Effector CD4-positive, alpha-beta T cell (primary cell): Measurements from ENCODE around the gene PCSK2.

ENCODE experiments used
- DNase-seq: peaks from one replicate; pipeline ENCODE4 v3.0.0-alpha.2; 2020

The PCSK2 gene

DNA sequence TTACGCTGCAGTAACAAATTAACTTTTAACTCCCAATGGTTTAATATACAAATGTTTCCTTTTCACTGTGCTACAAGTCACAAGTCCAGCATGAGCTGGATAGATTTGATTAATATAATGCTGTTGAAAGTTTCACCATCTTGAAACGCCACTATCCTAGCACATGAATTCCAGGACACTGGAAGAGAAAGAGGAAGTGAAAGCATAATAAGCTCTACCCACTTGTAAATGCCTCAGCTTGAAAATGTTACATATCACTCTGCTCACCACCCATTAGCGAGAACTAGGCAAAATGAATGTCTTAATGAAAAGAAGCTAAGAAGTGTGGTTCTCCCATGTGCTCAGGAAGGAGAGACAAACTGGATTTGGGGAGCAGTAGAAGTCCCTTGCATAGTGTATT is 46.9 kb downstream of the PCSK2 start:
- DNase-seq: no peak

DNA sequence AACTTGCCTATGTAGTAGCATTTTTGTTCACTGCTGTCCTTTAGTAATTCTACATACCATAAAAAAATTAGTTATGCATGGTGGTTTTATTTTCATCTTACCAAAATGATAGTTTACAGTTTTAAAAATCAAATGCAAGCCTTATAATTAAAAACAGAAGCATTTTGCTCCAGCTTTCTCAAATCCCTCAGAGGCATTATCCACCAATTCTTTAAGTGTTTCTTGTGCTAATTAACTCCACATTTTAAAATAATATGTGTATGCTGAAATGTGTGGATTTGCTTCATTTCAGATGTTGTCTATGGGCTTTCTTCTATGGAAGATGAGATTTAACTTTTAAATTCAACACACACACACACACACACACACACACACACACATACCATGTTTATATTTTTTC is 49.3 kb downstream of the PCSK2 start:
- no peak for DNase-seq

DNA sequence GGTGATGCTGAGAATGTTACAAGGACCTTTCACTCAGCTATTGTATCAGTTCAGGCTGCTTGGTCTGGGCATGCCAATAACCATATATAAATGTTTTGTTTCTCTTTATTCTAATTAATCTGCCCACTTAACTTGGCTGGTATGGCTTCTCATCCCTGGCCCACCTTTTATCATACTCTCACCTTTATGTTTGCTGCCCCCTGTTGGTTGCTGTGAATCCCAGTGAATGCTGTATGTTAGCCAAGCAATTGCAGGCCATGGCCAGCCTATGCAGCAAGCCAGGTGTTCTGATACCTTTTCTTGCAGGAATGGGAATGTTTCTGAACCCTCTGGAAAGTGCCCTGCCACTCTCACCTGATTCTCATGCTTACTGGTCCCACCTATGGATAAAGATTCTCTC is 54.6 kb downstream of the PCSK2 start:
- DNase-seq: no peak

DNA sequence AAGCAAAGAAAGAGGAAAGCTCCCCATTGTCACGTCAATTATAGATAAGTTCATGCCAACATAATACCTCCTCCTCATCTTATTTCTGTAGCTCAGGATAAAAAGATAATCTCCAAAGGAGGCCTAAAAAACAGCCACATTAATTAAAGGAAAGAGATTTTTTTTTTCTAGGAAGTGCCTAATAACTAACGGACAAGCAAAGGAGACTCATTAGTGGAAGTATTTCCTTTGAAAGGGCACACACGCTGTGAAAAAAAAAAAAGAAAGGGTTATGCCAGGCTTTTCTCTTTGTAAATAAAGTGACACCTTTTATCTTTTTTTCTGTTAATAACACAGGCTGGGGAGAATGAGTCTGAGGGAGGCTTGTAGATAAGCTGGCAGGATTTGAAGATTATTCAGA is 55.7 kb downstream of the PCSK2 start:
- no peak for DNase-seq

DNA sequence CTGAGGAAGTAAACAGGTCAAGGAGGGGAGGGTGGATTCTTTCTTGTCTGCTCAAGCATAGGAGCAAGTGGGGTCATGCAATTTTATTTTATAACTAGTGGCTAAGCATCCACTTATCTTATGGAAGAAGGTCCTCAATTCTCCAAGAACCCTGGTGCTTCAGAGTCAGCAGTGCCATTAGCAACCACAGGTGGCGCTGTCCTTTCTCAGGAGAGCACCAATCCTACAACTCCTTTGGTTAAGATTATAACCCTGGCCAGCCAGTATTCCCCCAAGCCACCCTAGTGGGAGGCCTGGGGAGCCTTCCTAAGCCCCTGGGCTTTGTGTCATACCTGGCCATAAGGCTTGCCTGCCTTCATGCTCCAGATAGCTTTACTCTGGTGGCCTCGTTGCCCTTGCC is 60.7 kb downstream of the PCSK2 start:
- no peak for DNase-seq

DNA sequence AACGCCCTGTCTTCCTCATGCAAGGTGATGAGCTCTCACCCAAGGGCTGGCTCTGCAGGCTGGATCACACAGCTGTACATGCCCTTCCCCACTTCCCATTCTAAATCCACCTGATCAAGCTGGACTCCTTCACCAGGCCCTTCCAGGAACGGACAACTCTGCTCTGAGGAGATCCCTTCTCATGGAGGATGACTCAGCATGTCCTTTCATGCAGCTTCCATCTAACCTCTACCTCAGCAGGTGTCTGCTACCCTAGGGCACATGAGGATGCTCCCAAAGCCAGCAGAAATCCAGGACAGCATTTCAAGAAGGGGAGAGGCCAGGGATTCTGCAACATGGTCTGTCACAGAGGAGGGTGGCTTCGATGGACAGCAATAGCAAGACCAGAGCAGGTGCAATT is 61.2 kb downstream of the PCSK2 start:
- no peak for DNase-seq

DNA sequence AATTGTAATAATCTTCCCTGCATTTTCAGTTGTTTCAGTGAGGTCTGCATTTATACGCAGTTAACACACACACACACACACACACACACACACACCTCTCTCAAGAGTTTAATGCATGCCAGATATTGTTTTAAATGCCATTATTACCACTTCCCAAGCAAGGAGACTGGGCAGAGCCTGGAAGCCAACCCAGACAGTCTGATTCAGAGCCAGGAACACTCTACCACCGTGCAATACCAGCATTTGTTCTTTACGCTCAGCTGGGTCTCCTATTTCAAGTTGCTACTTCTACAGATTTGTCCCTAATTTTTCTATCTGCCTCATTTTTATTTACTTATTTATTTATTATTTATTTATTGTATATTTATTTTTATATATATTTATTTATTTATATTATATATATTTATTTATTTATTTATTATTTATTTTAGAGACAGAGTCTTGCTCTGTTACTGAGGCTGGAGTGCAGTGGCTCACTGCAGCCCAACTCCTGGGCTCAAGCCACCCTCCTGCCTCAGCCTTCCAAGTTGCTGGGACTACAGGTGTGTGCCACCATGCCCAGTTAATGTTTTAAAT is 68.4 kb downstream of the PCSK2 start:
- DNase-seq: no peak

DNA sequence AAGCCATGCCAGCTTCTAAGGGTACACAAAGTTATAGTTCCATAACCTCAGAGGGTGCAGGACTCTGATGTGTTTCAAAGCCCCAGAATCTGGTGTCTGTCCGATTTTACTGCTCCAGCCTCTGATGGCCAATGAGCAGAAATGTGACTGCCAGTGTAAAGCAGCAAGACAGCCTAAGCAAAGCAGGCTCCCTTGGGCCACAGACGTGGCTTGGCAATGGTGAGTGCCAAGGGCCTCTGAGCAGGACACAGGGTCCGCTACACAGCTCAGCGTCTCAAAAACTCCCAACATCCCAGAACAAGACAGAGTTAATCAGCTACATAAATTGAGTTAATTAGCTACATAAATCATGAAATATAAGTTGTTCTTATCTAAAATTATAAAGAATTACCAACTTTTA is 69.2 kb downstream of the PCSK2 start:
- DNase-seq: no peak

DNA sequence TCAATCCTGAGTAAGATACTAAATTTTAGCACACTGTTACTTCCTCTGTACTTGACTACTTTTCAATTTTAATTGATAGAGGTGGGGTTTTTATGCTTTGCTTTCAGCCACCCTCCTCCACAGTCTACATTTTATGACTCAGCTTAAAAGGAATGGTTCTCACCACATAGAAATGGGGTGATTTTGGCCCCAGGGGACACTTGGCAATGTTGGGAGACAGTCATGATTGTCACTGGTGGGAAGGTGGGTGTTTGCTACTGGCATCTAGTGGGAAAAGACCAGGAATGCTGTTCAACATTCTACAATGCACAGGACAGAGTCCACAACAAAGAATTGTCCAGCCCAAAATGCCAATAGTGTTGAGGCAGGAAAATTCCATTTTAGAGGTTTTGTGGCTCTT is 71.3 kb downstream of the PCSK2 start:
- DNase-seq: no peak

DNA sequence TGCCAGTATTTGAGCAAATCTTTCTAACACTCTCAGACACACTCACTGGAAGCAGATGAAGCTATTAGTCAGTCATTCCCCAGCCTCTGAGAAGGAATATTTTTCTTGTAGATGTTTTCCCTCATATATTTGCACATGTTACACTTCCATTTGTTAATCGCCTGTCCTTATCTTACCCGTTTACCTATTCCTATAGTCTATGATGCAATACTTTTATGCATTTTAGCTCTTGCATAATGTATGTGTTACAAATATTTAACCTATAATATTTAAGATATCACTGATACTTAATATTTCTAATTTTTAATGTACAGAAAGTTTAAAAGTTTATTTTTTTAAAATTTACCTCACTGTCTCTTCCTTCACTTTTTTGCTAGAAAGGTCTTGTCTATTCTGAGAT is 71.9 kb downstream of the PCSK2 start:
- DNase-seq: no peak

DNA sequence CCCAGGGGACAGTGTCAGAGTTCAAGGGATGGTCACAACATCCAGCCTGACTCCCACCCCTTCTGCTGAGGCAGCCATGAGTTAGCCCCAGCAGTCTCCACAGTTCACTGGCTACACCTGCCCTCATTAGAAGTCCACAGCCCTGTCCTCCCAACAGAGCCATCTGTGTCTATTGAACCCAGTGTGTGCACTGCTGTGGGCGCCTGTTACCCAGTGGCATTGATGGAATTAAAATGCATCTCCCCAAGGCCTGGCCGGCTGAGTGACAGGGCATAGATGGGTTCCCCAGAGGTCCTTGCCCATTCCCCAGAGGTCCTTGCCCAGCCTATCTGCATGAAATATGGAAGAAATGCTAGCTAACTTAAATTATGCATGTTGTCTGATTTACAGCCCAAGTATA is 73.3 kb downstream of the PCSK2 start:
- DNase-seq: no peak

DNA sequence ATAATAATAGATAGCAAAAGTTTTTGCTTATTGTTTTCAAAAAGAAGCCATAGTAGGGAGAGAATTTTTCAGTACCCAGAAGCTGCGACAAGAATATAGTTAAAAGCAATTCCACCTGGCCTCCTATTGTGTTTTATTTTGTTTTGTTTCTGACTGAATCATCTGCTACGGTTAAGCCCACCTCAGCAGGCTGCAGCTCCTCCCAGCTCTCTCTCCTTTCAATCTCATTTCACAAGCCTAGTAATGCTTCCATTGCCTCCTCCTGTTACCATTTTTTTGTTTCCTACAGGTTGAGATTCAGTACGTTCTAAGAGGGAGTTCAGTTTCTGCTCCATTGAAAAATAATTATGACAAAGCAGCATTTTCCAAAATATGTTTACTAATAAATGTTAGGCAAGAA is 77.9 kb downstream of the PCSK2 start:
- no peak for DNase-seq

DNA sequence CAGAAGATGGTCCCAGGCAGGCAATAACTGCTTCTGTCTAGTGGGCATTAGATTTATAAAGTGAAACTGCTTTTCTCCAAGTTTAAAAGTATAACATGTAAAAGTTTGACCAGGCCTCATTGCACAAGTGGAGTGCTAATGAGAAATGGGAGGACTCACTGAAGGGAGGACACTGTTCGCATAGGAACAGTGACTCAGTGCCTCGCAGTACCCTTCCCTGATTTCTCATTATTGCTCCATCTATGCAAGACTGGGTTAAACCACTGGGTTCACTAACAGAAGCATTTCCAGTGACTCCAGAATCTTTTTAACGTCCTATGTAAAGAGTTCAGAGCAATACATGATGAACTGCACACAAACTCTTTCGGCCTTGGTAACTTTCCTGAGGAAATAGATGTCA is 79.6 kb downstream of the PCSK2 start:
- no peak for DNase-seq

DNA sequence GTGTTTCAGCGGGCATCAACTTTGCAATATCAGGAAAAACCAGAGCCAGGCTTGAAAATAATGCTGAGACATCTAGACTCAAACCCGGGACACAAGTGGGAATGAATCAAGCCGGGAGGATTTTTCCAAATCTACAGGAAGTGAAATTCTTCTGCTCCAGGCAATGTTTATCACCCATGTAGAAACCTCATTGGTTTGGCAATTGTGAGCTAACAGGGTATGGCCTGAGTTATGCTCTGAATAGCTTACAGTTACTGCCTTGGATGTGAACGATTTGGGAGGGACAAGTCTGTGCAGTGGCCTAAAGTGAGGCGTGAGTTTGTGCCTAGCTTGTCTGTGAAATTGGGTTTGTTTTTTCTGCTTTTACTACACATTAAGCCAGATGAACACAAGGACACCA is 87.4 kb downstream of the PCSK2 start:
- no peak for DNase-seq

DNA sequence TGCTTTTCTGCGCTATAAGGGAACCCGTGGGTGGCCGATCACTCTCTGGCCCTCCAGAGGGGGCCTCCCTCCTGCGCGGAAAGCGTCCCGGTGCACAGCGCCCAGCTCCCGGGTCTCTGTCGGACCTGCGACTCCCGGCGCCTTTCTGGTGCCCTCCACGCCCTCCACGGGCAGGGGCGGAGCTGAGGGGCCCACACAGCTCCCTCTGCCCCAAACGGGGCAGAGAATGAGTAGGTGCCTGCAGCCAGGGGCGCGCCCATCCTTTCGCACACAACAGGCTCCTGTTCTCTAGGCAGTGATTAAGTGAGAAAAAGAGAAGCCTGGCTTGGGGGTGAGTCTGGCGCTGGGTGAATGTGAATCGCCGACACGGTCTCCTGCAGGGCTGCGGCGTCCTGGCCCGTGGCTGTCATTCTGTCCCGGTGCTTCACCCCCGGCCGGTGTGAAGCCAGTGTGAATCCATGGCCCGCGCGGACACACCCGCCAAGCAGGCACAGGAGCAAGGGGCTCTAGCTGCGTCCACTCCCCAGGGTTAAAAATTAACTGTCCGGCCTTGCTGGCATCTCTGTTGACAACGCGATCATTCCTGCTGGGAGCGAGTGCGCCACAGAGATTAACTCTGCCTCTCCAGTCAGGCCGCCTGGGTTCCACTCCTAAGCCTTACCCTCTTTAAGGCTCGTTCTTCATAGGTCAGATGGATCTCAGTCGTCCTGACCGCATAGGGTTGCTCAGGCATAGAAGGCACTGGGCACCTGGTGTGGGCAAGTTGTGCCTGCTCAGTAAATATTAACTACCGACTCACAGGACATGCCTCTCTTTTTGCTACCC is 88.8 kb downstream of the PCSK2 start:
- DNase-seq: no peak

DNA sequence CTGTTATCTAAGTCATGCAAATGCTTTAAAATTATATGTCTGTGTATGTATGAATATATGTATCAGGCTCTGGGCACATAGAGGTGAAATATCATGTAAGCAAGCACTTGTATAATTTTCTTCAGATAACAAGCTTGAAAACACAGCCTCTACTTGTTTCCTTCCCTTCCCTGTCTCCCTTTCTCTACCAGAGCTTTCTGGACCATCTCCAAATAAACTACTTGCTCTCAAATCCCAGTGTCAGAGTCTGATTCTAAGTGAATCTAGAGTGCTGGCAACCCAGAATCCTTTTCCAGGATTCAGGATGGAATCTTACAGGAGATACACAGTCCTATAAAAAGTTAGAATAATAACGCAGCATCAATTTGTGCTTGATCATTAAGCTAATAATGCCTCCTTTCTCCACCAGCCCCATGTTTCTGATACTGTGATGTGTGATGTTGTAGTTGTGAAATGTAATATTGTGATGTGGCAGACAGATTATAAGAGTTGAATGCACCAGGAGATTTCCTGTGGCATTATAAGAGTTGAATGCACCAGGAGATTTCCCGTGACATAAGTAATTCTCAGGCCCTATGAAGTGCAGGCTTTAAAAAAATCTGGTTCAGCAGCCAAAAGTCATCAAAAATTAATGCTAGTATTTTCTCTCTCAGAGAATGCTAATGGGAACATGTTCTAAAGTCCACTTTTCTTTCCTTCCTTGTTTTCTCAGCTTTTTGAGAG is 89.6 kb downstream of the PCSK2 start:
- DNase-seq: no peak

DNA sequence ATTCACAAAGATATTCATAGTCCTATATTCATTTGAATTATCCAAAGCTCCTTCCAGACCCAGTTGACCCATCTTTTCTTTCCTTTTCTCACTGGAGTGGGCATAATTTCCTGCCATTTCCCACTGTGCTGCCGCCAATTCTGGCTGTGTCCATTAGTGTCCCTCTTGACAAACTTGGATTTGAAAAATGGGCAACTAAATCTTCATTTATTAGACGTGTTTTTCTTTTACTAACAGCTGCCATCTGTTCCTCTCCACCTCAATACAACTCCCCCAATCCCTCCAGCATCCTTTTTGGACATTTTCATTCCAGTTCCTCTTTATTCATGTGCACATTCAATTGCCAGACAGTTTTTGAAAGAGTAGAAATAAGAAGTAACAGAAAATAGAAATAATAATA is 90.5 kb downstream of the PCSK2 start:
- no peak for DNase-seq

DNA sequence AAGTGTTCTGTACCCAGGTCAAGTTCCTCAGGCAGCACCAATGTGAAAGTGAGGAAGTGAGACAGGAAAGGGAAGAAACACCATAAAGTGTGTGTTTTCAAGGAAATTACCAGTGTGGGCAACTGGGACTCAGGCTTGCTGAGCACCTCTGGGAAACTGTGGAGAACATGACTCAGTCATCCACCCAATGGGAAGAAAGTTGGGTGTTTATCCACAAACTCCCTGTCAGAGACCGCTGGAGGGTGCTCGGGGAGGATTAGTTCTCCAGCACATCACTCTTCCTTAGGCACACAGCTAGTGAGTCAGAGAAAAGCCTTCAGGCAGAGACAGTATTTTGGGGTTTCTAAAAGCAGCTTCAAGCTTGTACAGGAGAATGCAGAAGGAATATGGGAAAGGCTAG is 93.6 kb downstream of the PCSK2 start:
- DNase-seq: no peak

DNA sequence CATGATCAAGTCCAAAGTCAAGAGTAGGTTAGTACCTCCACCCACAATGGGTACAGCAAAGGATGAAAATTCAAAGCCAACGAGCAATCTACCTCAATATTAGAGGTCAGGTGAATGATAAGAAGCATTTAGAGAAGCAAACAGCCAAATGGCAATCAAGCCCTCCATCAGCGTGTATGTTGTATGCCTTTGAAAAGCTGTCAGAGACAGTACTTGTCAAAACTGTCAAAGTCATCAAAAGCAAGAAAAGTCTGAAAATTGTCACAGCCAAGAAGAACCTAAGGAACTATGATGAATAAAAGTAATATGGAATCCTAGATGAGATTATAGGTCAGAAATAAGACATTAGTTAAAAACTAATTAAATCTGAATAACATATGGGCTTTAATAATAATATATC is 99.3 kb downstream of the PCSK2 start:
- DNase-seq: no peak

DNA sequence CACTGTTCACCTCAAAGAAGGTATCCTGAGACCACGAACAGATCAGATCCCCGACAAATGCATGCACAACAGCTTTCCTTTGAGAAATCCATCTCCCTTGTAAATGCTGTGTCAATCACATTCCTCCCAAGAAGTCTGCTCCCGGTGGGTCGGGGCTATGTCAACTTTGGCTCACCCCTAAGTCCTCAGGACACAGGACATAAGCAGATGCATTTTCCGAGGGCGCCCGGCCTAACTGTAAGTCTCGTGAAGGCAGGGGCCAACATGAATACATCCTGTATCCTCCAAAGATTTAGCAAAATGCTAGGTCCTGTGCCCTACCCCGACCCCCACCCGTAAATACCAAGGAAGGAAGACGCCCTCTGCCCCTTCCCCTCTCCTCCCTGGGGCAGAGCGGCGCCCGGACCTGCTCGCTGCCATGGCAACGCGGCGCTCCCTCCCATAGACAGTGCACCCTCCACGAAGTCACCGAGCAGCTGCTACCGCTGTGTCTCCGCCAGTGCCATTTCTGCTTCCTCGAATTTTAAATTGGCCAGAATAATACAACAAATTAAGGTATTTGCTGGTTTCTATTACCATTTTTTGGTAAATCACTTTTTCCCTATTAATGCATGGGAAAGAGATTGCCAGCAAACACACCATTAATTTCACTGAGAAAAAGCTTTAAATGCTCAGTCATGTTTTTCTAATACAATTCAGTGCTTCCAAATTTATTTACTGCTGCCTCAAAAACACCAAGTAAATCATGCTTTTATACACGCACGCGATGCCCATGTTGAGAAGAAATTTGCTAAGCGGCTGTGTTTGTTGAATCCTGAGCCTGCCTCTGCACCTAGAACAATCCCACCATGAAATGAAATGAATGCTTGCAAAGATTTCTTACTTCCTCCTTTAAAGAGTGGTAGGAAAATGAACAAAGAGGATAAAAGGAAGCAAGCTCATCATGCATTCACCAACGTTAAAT is 100.6 kb downstream of the PCSK2 start:
- DNase-seq: no peak

DNA sequence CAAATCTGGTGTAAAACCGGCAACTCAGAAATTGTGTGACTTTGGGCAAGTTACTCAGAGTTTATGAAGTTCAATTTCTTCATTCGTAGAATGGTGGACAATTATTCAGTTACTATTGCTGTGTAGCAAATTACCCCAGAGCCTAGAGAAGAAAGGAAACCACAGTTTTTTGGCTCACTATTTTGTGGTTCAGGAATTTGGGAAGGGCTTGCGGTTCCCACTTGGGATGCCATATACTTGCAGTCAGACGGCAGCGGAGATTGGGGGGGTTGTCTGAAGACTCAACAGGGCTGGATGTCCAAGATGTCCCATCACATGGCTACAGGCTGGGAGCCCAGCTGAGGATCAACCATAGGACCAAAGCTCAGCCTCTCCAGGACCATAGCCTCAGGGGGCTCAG is 108.1 kb downstream of the PCSK2 start:
- DNase-seq: no peak

DNA sequence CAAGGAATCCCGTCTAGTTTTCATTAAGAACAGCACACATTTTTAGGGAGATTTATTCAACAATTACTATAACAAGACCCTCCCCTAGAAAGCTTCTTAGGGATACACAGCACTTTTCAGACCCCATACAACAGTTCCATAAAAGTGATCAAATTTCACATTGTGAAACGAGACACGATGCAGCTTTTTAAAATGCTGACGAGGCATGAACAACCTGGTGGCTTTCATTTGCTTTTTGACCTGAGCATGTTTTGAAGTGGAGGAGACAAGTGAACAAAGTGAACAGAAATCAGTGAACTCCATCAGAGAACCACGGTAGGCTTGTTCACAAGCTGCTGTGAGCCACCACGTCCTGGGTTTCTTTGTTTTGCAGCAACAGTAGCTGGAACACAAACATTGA is 112.2 kb downstream of the PCSK2 start:
- DNase-seq: no peak

DNA sequence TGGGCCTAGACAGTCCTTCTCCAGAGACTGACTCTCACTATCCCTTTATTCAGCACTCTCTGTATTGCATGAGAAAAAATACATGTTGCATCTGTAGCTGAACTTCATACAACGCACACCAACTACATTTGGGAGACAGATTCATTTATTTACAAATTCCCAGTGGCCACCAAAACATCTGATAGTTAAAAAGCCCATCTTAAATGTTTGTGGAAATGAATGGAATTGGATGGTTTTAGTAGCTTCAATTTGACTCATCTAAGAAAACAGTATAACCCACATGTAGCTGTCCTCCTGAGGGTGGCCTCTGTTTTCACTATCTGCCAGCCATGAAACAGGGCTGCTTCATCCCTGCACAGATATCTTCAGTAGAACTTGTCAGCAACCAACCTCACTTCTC is 116.3 kb downstream of the PCSK2 start:
- no peak for DNase-seq
